SJSA1 (cell line): ENCODE measurements around the gene LAYN. TPM values are rescaled to one million over a fixed set of nuclear protein-coding genes. Genes with fewer than 3 reads are reported as not detected.

Experiments
- DNase-seq, 2 experiments: peaks; one replicate each; pipeline ENCODE4 v3.0.0-alpha.2; 2015 to 2020; ENCODE audit warnings: low spot score in 2 of 2, low read depth in 1 of 2
- H3K27ac ChIP-seq: fragments of 250-450 bp; sonication (Bioruptor Pico); 2 replicates; pipeline ENCODE4 v1.5.1; 2020; ENCODE audit warnings: mild to moderate bottlenecking, moderate library complexity
- H3K27me3 ChIP-seq: fragments of 250-450 bp; sonication (Bioruptor Pico); replicated peaks from 2 replicates; pipeline ENCODE4 v1.5.1; 2020; ENCODE audit warnings: mild to moderate bottlenecking, moderate library complexity
- H3K36me3 ChIP-seq: fragments of 250-450 bp; sonication (Bioruptor Pico); 2 replicates; pipeline ENCODE4 v1.5.1; 2020; ENCODE audit warnings: mild to moderate bottlenecking
- H3K4me1 ChIP-seq: fragments of 250-450 bp; sonication (Bioruptor Pico); replicated peaks from 2 replicates; pipeline ENCODE4 v1.6.1; 2021; ENCODE audit warnings: mild to moderate bottlenecking
- H3K4me3 ChIP-seq: fragments of 250-450 bp; sonication (Bioruptor Pico); 2 replicates; pipeline ENCODE4 v1.5.1; 2020; ENCODE audit warnings: mild to moderate bottlenecking
- H3K9me3 ChIP-seq: fragments of 250-450 bp; sonication (Bioruptor Pico); replicated peaks from 2 replicates; pipeline ENCODE4 v1.5.1; 2020; ENCODE audit warnings: mild to moderate bottlenecking
- total RNA-seq: library from RNA; depleted of rRNA; stranded (reverse); fragments of >200 nt; shearing (Covaris generic); gene quantifications from 2 replicates; pipeline ENCODE4 v1.2.3, GENCODE V29; 2014; rRNA removed

Gene LAYN, protein sequence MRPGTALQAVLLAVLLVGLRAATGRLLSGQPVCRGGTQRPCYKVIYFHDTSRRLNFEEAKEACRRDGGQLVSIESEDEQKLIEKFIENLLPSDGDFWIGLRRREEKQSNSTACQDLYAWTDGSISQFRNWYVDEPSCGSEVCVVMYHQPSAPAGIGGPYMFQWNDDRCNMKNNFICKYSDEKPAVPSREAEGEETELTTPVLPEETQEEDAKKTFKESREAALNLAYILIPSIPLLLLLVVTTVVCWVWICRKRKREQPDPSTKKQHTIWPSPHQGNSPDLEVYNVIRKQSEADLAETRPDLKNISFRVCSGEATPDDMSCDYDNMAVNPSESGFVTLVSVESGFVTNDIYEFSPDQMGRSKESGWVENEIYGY
- total RNA-seq, result 94.6 and 104 TPM in 2 replicates

DNA sequence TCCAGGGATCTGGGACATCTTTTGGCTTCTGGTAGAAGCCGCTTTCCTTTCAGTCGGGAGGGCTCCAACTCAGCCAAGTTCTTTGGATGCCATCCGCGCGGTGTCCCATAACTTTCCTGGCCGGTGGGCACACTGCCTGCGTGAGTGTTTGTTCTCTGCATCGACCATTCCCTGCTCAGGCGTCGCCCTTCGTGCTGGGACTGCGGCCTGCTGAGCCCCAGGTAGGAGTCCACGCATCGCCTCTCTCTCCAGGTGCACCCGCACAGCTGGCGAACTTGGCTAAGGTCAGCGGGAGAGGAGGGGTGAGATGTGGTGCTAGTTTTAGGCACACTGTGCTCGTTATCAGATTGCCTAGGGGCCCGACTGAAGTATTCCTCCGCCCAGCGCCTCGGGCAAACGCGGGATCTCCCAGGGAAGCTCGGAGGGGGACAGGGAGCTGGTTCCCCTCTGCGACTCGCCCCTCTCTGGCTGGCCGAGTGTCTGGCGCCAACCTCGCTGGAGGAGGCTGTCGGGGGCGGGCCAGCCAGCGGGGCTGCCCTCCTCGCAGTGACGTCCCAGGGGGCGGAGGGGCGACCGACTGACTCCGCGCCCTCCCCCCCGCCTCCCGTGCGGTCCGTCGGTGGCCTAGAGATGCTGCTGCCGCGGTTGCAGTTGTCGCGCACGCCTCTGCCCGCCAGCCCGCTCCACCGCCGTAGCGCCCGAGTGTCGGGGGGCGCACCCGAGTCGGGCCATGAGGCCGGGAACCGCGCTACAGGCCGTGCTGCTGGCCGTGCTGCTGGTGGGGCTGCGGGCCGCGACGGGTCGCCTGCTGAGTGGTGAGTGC is at the start of gene LAYN:
Gene LAYN (plus strand): TSS at position 607 of the 823 bp plus-strand sequence. CDS start 124 bp downstream, at position 731.
- Histone ChIP-seq H3K4me3 (peak within 1 kb of the TSS; percentile 72), H3K27ac (peak within 1 kb of the TSS; percentile 64), H3K9me3 (no peaks in the 10 kb centered on the region), H3K36me3 (peaks cover 38% of the 10 kb centered on the region), H3K27me3 (no peaks in the 10 kb centered on the region), H3K4me1 (peaks cover 25% of the 10 kb centered on the region)
- DNase-seq, result peak; percentile 78 to 81

DNA sequence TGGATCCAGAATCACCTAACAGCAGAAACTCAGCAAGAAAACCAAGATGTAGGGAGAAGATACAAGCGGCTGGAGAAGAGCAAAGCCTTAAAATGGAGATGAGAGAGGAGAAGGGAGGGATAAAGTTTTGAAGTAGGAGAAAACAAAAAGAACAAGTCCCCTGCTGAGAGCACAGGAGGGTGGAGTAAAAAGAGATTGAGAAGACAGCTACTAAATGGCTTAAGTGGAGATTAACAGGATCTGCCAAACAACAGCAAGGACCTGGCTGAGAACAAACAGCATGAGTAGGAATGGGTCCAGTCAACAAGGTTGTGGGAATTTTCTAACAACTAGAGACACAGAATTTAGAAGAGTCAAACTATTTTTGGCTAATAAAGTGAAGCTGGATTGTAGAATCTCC is 46.5 kb upstream of the LAYN start:
- H3K36me3 ChIP-seq, result no peaks in the 10 kb centered on the region
- no peaks in the 10 kb centered on the region for H3K9me3 ChIP-seq
- no peak overlapping the region for H3K27ac ChIP-seq
- H3K4me1 ChIP-seq, result no peaks in the 10 kb centered on the region
- H3K27me3 ChIP-seq, result no peaks in the 10 kb centered on the region
- H3K4me3 ChIP-seq, result no peak overlapping the region
- no peak for DNase-seq

DNA sequence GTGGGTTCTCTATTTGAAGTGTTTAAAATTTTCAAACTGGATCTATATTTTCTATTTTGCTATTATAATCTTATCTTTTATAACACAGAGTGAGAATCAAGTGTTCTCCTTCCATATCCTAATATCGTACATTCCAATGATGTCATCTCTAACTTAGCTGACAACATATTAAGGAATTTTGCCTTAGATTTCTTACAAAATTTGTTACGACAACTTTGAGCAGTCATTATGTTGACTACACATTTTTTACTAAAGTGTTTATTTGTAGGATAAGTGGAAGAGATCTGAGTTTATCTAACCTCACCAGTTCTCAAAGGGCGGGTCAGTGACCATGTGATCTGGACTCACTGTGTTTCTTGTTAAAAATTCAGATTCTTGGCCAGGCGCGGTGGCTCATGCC is 41.0 kb upstream of the LAYN start:
- no peaks in the 10 kb centered on the region for H3K36me3 ChIP-seq
- DNase-seq, result no peak
- H3K9me3 ChIP-seq, result no peaks in the 10 kb centered on the region
- no peaks in the 10 kb centered on the region for H3K27me3 ChIP-seq
- H3K4me3 ChIP-seq, result no peak overlapping the region
- no peak overlapping the region for H3K27ac ChIP-seq
- no peaks in the 10 kb centered on the region for H3K4me1 ChIP-seq

DNA sequence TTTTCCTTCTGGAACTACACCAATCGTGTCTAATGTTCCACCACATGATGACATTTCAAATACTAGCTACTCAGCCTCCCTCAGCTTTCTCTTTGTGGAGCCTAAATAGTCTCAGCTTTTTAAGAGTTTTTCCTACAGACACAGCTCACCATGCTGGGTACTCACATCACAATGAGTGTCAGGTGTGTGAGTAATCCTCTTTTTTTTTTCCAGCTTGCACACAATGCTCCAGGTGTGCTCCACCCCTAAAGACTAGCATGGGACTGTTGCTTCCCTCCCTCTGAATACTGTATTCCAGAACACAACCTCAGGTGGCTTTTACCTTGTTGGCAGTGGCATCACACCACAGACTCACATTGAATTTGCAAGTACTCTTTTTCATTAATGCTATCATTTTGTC is 40.0 kb upstream of the LAYN start:
- Histone ChIP-seq H3K27me3 (no peaks in the 10 kb centered on the region), H3K4me3 (no peak overlapping the region), H3K36me3 (no peaks in the 10 kb centered on the region), H3K4me1 (no peaks in the 10 kb centered on the region), H3K9me3 (no peaks in the 10 kb centered on the region), H3K27ac (no peak overlapping the region)
- DNase-seq, result no peak

DNA sequence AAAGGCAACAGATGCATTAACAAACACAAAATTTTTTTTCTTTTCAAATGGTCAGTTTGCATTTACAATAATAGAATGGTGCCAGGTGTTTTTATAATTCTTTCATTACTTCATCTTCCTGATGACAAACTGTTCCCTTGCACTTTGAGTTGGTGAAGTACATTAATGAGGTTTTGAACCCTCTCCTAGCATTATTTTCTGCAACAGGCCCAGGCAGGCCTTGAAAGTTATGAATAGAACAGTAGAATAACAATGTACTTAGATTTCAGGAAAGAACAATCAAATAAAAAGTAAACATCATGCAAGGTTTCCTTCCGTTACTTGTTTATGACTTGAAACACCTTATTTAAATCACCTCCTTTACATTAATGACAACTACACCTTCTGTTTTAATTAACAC is 37.9 kb upstream of the LAYN start:
- Histone ChIP-seq H3K27ac (no peak overlapping the region), H3K9me3 (no peaks in the 10 kb centered on the region), H3K4me3 (no peak overlapping the region), H3K36me3 (no peaks in the 10 kb centered on the region), H3K27me3 (no peaks in the 10 kb centered on the region), H3K4me1 (no peaks in the 10 kb centered on the region)
- no peak for DNase-seq

DNA sequence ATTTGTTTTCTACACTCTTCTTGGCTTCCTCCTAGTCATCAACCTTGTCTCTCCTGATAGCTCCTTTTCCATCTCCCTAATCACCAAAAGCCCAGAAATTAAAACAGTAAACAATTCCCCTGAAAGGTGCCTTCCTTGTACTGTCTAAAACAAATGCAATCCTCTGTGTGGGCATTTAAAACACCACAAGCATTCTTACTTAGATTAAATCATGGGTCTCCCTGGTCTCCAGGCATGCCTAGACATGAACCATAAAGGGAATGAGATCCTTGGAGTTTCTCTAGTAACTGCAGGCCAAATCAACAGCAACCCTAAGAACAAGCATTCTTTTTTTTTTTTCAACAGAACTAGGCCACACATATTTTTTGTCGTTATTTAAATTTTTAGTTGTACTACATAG is 30.2 kb upstream of the LAYN start:
- no peak for DNase-seq
- H3K27ac ChIP-seq, result no peak overlapping the region

DNA sequence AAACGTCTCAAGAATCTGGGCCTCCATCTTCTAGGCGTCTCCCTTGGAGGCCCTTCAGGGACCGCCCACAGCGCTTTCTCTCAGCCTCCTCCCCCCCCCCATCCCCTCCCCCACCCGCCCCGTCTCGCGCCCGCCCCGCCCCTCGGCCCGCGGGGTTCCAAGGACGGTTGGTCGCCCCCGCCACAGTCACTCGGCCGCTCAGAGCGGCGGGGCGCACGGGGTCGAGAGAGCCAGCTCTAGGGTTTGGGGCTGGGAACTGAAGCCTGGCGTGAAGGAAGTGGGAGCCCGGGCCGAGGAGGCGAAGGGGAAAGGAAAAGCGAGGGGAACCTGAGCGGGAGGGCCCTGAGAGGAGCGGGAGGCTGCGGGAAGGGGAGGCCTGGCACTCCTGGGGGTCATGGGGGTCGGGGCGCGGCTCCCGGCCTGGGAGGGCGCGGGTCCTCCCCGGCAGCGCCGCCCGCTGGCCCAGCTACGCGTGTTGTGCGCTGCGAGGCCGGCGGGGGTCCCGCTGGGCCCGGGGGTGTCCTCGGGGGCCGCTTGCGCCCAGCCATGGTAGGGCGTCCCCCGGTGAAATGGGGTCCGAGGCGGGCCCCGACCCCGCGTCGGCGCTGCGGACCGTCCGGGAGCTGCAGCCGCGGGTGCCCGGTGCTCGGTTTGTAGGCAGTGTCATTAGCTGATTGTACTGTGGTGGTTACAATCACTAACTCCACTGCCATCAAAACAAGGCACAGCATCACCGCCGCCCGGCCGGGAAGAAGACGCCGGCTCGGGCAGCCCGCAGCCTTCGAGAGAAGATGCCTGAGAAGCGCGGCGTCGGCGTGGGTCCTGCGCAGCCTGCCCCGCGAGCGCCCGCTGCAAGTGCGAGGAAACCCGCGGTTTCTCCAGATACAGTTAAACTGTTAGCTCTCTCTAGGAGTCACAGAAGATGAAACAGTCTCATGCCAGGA is 28.0 kb upstream of the LAYN start, which contains the start of gene BTG4:
Gene BTG4 (minus strand): TSS at position 91 of the 944 bp plus-strand sequence. CDS start 13,610 bp downstream, outside the sequence.
- Histone ChIP-seq H3K4me1 (peaks cover 4% of the 10 kb centered on the region; the same call in 1 of the 2 replicates), H3K4me3 (no peak within 1 kb of the TSS), H3K9me3 (no peaks in the 10 kb centered on the region), H3K27me3 (no peaks in the 10 kb centered on the region), H3K36me3 (no peaks in the 10 kb centered on the region), H3K27ac (no peak within 1 kb of the TSS)
- no peak for DNase-seq

More for the DNA sequence above, 30.2 kb upstream of the LAYN start:
- Histone ChIP-seq H3K4me1 (peaks cover under 1% of the 10 kb centered on the region; the same call in 1 of the 2 replicates), H3K27me3 (no peaks in the 10 kb centered on the region), H3K4me3 (no peak overlapping the region), H3K9me3 (no peaks in the 10 kb centered on the region), H3K36me3 (no peaks in the 10 kb centered on the region)

DNA sequence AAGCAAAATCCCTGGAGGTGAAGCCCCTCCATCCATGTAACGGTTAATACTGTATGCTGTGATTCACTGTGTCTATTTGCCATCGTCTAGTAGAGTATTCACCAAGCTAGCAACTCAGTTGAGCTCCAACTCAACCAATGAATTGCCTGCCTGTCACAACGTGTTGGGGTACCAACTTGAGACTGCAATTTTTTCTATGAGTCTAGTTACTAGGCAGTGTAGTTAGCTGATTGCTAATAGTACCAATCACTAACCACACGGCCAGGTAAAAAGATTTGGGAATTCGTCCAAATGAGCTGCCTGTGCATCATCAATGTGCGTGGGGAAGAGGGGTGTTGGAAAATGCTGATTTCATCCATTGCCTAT is 27.3 kb upstream of the LAYN start:
- H3K4me3 ChIP-seq, result no peak overlapping the region
- H3K4me1 ChIP-seq, result peaks cover 4% of the 10 kb centered on the region; the same call in 1 of the 2 replicates
- no peaks in the 10 kb centered on the region for H3K9me3 ChIP-seq
- H3K36me3 ChIP-seq, result no peaks in the 10 kb centered on the region
- H3K27ac ChIP-seq, result no peak overlapping the region
- DNase-seq, result no peak
- no peaks in the 10 kb centered on the region for H3K27me3 ChIP-seq

DNA sequence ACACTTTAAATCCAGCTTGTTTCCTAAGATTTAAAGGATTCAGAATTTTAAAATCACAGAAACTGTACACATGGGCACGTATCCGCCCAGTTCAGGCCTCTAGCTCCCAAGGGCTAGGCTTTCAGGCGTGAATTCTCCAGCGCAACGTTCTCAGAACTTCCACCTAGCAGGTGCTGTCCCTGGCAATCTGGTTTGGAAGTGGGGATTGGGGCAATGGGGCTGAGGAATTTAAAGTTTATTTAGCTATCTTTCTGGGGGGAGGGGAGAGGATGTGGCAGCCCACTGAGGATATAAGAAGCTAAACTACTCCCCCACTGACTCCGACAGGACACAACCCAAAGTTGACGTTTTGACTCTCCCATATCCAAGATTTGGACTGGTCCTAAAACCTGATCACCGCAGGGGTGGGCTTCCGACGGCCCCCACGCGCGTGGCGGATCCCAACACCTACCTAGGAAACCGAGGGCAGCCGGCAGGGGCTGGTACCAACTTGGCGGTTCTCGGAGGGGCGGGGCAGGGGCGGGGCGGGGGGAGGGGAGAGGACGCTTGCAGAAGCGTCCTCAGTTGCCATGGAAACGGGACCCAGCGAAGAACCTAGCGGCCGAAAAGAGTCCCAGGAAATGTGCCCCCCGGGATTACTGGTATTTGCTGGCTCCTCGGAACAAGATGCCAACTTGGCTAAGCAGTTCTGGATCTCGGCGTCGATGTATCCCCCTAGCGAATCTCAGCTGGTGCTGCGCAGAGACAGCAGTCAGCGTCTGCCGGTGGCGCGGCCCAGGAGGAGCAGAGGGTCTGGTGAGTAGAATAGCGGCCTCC is 26.1 kb upstream of the LAYN start, which contains the start of gene HOATZ:
Gene HOATZ (plus strand): TSS at position 563 of the 816 bp plus-strand sequence. CDS start 7 bp downstream, at position 570.
- no peak within 1 kb of the TSS for H3K27ac ChIP-seq
- no peak within 1 kb of the TSS for H3K4me3 ChIP-seq
- peaks cover 4% of the 10 kb centered on the region; the same call in 1 of the 2 replicates for H3K4me1 ChIP-seq
- no peak for DNase-seq
- no peaks in the 10 kb centered on the region for H3K36me3 ChIP-seq
- no peaks in the 10 kb centered on the region for H3K27me3 ChIP-seq
- H3K9me3 ChIP-seq, result no peaks in the 10 kb centered on the region

DNA sequence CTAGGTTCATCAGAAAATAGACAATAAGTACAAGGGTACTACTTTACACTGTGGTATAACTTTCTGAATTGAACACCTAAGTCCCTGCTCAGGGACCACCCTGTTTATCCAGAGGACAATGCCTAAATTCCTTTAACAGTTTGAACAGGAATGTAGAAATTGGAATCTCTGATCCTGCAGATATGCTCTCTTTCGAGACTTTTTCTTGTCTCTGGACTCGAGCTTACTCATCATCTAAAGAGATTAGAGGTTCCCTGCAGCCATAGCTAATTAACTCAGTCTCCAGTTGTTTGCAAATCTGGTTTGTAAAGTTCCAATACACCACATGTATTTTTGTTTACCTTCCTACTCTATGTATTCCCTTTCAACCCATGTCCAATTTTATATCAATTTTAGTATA is 24.9 kb upstream of the LAYN start:
- Histone ChIP-seq H3K9me3 (no peaks in the 10 kb centered on the region), H3K4me3 (no peak overlapping the region), H3K36me3 (no peaks in the 10 kb centered on the region), H3K4me1 (peaks cover 9% of the 10 kb centered on the region), H3K27me3 (no peaks in the 10 kb centered on the region), H3K27ac (no peak overlapping the region)
- no peak for DNase-seq

DNA sequence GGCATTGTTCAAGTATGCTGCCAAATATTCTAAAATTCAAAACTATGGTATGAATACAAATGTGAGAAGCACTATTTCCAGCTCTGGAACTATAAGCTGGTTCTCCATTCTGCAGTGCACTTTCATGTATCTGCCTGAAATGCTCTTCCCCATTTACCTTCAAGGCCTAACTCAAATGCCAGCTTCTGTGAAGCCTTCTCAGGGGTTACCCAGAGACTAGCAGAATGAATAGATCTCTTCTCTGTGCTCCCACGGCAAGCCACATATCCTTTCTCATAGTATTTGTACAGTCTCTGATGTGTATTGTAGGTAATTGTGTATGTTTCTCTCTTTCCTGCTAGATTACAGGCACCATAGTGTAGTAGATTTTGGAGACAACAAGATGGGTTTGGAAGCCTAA is 21.9 kb upstream of the LAYN start:
- no peaks in the 10 kb centered on the region for H3K27me3 ChIP-seq

DNA sequence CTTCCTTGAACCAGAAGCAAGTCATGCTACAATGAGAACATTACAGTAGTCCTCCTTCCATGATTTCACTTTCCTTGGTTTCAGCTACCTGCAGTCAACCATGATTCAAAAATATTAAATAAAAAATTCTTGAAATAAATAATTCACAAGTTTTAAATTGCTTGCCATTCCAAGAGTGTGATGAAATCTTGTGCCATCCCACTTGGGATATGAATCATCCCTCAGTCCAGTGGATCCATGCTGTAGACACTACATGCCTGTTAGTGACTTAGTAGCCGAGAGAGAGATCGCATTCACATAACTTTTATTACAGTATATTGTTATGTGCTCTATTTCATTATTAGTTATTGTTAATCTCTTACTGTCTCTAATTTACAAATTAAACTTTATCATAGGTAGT is 20.0 kb upstream of the LAYN start:
- peaks cover 22% of the 10 kb centered on the region for H3K4me1 ChIP-seq
- no peak overlapping the region for H3K4me3 ChIP-seq
- DNase-seq, result no peak
- no peaks in the 10 kb centered on the region for H3K9me3 ChIP-seq
- no peaks in the 10 kb centered on the region for H3K27me3 ChIP-seq
- H3K27ac ChIP-seq, result peak overlapping the region; percentile 76
- no peaks in the 10 kb centered on the region for H3K36me3 ChIP-seq

More for the DNA sequence above, 21.9 kb upstream of the LAYN start:
- H3K36me3 ChIP-seq, result no peaks in the 10 kb centered on the region
- no peak overlapping the region for H3K27ac ChIP-seq
- peaks cover 21% of the 10 kb centered on the region for H3K4me1 ChIP-seq
- H3K9me3 ChIP-seq, result no peaks in the 10 kb centered on the region
- no peak overlapping the region for H3K4me3 ChIP-seq
- DNase-seq, result no peak
